ENCODE measurements around the gene EP300. TPM values are rescaled to one million over a fixed set of nuclear protein-coding genes. Genes with fewer than 3 reads are reported as not detected.
"Not testable (repeated sequence)": the region's sequence is repeated elsewhere in the genome, so short reads cannot be mapped to it uniquely, and the experiment has no call there.

EP300 gene
- total and polyA plus RNA-seq, 2 donors from 2014 or later, result 4.1 to 76.8 TPM

- no peak for FAIRE-seq
Measured at GRCh38 chr22:41106122-41106968, 14.0 kb downstream of the EP300 start.

DNA sequence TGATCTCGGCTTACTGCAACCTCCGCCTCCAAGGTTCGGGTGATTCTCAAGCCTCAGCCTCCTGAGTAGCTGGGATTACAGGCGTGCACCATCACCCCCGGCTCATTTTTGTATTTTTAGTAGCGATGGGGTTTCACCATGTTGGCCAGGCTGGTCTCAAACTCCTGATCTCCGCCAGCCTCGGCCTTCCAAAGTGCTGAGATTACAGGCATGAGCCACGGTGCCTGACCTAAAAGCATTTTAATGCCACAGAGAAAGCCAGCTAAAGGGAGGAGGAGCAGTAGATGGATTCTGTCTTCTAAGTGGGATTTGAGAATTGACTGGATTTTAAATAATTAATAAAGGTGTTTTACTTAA is 14.6 kb downstream of the EP300 start:
- H3K27ac ChIP-seq (ENCODE audit: low read depth in 2 of 2, low read length in 2 of 2); H3K9me3 ChIP-seq (ENCODE audit: control insufficient read depth in 2 of 3, insufficient read depth in 1 of 3, low read length in 3 of 3); H3K9ac ChIP-seq (ENCODE audit: low read length in 3 of 3); FAIRE-seq; H3K4me1 ChIP-seq (ENCODE audit: control insufficient read depth in 2 of 3, insufficient read depth in 2 of 3, low read depth in 1 of 3, low read length in 3 of 3); intact Hi-C loops (cut with DNase I); DNase-seq; H3K27me3 ChIP-seq (ENCODE audit: control insufficient read depth, insufficient read depth, low read length); H3K4me3 ChIP-seq (ENCODE audit: low read length in 3 of 3); H3K36me3 ChIP-seq (ENCODE audit: control insufficient read depth in 2 of 3, insufficient read depth in 3 of 3, low read length in 3 of 3): not testable (repeated sequence)

More at GRCh38 chr22:41106122-41106968, 14.0 kb downstream of the EP300 start:
- H3K27ac ChIP-seq (ENCODE audit: low read depth in 2 of 2, low read length in 2 of 2), result no peak overlapping the region
- H3K36me3 ChIP-seq (ENCODE audit: control insufficient read depth in 2 of 3, insufficient read depth in 3 of 3, low read length in 3 of 3), result peaks cover 3 to 5% (median 4%) of the 10 kb centered on the region in 3 donors
- no peak overlapping the region for H3K4me3 ChIP-seq (ENCODE audit: low read length in 3 of 3)
- DNase-seq, result no peak
- TF ChIP-seq CTCF (IDR thresholded peaks at IDR 0.05; ENCODE audit: borderline replicate concordance, extremely low read depth, insufficient read depth), result no peak
- H3K9ac ChIP-seq (ENCODE audit: low read length in 3 of 3), result no peak overlapping the region
- no peaks in the 10 kb centered on the region for H3K9me3 ChIP-seq (ENCODE audit: control insufficient read depth in 2 of 3, insufficient read depth in 1 of 3, low read length in 3 of 3)
- intact Hi-C loops (cut with DNase I), result no loop called here
- peaks cover 0 to 7% (median 0%) of the 10 kb centered on the region in 3 donors for H3K4me1 ChIP-seq (ENCODE audit: control insufficient read depth in 2 of 3, insufficient read depth in 2 of 3, low read depth in 1 of 3, low read length in 3 of 3)
- no peaks in the 10 kb centered on the region for H3K27me3 ChIP-seq (ENCODE audit: control insufficient read depth, insufficient read depth, low read length)

DNA sequence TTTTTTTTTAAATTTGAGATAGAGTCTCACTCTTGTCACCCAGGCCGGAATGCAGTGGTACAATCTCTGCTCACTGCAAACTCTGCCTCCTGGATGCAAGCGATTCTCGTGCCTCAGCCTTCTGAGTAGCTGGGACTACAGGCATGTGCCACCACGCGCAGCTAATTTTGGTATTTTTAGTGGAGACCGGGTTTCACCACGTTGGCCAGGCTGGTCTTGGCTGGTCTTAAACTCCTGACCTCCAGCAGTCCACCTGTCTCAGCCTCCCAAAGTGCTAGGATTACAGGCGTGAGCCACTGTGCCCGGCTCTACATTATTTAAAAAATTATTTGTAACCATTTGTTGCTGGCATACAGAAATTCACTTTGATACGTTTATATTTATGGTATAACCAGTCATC is 18.6 kb downstream of the EP300 start:
- no peak overlapping the region for H3K4me3 ChIP-seq (ENCODE audit: low read length in 3 of 3)
- no peak for TF ChIP-seq CTCF (IDR thresholded peaks at IDR 0.05; ENCODE audit: borderline replicate concordance, extremely low read depth, insufficient read depth)
- H3K36me3 ChIP-seq (ENCODE audit: control insufficient read depth in 2 of 3, insufficient read depth in 3 of 3, low read length in 3 of 3), result peaks cover 0 to 8% (median 2%) of the 10 kb centered on the region in 3 donors
- no peaks in the 10 kb centered on the region for H3K27me3 ChIP-seq (ENCODE audit: control insufficient read depth, insufficient read depth, low read length)
- no peak overlapping the region for H3K9ac ChIP-seq (ENCODE audit: low read length in 3 of 3)
- DNase-seq (no peak), FAIRE-seq (no peak)
- no peaks in the 10 kb centered on the region for H3K9me3 ChIP-seq (ENCODE audit: control insufficient read depth in 2 of 3, insufficient read depth in 1 of 3, low read length in 3 of 3)
- H3K4me1 ChIP-seq (ENCODE audit: control insufficient read depth in 2 of 3, insufficient read depth in 2 of 3, low read depth in 1 of 3, low read length in 3 of 3), result peaks cover 0 to 2% (median 0%) of the 10 kb centered on the region in 3 donors
- intact Hi-C loops (cut with DNase I), result no loop called here
- no peak overlapping the region for H3K27ac ChIP-seq (ENCODE audit: low read depth in 2 of 2, low read length in 2 of 2)

GRCh38 chr22:41116342-41116741 is 23.9 kb downstream of the EP300 start:
- intact Hi-C loops (cut with DNase I), result no loop called here
- Histone ChIP-seq H3K9ac (ENCODE audit: low read length in 3 of 3) (no peak overlapping the region), H3K4me1 (ENCODE audit: control insufficient read depth in 2 of 3, insufficient read depth in 2 of 3, low read depth in 1 of 3, low read length in 3 of 3) (peaks cover 0 to 3% (median 0%) of the 10 kb centered on the region in 3 donors), H3K4me3 (ENCODE audit: low read length in 3 of 3) (no peak overlapping the region), H3K27ac (ENCODE audit: low read depth in 2 of 2, low read length in 2 of 2) (no peak overlapping the region), H3K36me3 (ENCODE audit: control insufficient read depth in 2 of 3, insufficient read depth in 3 of 3, low read length in 3 of 3) (peaks cover 5 to 35% (median 6%) of the 10 kb centered on the region in 3 donors), H3K9me3 (ENCODE audit: control insufficient read depth in 2 of 3, insufficient read depth in 1 of 3, low read length in 3 of 3) (no peaks in the 10 kb centered on the region), H3K27me3 (ENCODE audit: control insufficient read depth, insufficient read depth, low read length) (no peaks in the 10 kb centered on the region)
- TF ChIP-seq CTCF (IDR thresholded peaks at IDR 0.05; ENCODE audit: borderline replicate concordance, extremely low read depth, insufficient read depth), result no peak
- FAIRE-seq (no peak), DNase-seq (no peak)
